Glomerular endothelial cell (primary cell): Measurements from ENCODE around the gene CNOT9. TPM values are rescaled to one million over a fixed set of nuclear protein-coding genes. Genes with fewer than 3 reads are reported as not detected.

Experiments
- DNase-seq: peaks from one replicate; pipeline ENCODE4 v3.0.0-alpha.2; 2011; ENCODE audit warnings: low read depth, low spot score; ENCODE audit errors: extremely low read depth
- total RNA-seq: library from RNA; depleted of rRNA; stranded (reverse); fragments of >200 nt; gene quantifications from 2 replicates; pipeline ENCODE4 v1.2.3, GENCODE V29; 2015

Gene CNOT9
- total RNA-seq, 1 donor from 2014 or later: 72.8 TPM

DNA sequence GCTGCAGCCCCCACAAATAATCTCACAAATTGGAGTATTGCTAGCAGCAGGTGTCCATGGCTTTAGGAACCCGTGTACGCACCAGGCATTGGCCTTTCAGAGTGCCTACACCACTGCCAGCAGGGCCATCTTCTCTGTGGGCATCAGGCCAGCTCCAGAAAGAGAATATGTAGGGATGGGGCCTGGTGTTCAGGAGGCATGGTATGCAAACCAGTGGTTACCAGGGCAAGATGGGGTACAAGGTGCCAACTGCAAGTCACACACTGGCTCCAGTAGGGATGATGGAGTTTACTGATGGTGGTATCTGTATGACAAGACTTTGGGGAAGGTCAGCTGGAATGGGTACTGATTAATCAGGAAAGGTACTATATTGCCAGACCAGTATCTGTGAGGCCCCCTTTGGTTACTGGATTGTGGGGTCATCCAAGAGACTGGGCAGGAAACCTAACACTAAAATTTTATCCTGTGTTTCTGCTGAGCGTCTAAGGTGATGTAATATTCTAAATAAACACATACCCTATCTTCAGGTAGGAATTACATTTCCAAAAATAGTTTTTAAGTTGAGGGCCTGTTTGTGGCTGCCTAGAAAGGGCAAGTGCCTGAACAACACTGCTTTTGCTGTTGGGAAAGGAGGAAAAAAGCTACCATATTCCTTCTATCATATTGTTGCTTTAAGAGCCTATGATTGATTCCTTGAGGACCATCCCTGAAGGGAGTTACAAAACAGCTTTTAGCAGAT, 9.0 kb downstream of the CNOT9 start:
- no peak for DNase-seq

DNA sequence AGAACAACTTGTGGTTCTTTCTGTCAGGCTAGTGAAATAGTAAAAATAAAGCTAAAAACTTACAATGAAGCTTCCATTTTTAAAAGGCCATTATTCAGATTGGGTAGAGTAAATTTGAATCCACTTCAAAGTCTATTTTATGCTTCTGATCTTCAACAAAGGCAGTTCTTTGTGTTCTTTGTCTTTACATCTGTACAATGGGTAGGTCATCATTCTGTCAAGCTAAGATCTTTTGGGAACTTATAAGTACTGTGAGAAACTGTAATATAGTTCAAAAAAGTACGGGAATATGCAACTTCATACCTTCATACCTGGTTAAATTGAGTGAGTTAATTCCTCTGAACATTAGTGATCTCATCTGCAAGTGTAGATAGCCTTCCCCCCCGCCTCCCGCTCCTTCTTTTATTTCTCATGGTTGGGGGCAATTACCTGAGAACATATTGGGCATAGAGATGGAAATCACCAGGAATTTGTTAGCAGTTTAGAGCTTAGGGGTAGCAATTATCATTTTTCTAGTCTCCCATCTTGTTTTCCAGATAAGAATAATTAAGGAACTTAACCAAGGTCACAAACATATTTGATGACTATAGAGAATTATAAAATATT, 9.7 kb downstream of the CNOT9 start:
- DNase-seq: no peak

DNA sequence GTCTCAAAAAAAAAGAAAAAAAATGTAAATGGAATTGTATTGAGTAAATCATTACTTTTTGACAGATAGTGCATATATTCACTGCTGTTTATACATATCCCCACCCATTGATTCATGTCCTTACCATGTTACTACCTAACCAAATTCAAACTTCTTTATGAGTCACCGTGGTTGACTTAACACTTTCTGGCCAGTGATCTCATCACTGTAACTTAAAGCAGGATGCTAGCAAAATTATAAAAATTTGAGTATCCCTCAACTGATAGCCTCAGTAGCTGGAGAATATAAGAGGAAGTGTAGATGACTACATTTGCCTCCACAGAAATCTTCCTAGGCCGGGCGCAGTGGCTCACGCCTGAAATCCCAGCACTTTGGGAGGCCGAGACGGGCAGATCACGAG, 13.4 kb downstream of the CNOT9 start:
- DNase-seq: no peak

DNA sequence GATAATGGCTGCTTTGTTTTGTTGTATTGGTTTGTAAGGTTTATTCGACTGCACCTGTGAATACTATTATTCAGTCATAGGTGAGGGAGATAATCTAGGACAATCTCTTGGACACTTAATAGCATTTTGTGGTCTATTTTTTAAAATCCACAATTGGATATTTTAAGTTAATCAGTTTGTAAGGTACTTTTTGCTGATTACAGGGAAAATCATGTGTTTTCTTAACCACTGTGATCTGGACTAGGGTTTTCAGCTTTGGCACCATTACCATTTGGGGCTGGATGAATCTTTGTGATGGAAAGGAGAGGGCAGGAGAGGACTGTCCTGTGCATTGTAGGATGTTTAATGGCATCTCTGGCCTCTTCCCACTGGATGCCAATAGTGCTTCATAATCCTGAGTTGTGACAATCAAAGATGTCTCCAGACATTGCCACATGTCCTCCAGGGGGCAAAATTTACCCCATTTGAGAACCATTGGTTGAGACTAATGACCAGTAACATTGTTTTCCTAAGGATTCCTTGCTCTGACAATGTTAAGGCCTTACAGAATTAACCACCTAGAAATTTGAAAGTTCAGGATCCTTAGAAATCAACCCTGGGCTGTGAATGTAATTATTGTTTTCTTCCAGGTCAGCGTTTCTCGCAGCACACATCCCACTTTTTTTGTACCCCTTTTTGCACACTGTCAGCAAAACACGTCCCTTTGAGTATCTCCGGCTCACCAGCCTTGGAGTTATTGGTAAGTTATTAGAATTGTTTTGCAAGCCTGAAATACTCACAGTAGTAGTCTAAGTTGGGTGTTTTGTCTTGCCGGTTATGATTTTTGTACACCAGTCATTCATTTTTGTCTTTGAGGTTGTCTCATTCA, 15.6 kb downstream of the CNOT9 start:
- DNase-seq: no peak

DNA sequence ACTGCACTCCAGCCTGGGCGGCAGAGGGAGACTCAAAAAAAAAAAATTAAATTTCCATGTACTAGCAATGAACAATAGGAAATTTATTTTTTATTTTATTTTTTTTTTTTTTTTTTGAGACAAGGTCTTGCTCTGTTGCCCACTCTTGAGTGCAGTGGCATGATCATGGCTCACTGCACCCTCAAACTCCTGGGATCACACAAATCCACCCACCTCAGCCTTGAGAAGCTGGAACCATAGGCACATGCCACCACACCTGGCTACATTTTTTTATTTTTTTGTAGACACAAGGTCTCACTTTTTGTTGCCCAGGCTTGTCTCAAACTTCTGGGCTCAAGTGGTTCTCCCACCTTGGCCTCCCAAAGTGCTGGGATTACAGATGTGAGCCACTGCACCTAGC, 16.9 kb downstream of the CNOT9 start:
- DNase-seq: no peak

DNA sequence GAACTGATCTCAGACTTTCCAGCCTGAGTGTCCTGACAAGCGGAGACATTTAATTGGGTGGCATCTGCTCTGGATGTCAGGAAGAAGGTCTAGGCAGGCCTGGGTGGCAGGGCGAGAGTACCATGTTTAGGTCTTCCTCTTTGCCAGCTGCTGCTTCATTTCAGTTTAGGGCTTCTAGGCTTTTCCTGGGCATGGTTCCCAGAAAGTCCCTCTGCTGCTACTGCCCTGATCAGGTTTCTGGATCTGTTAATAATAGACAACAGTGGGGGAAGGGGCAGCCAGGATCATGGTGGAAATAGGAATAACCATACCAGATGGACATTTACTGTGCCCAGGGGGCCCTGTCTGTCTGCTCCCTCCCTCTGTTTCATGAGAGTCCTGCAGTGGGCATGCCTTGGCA, 36.8 kb downstream of the CNOT9 start:
- DNase-seq: no peak

DNA sequence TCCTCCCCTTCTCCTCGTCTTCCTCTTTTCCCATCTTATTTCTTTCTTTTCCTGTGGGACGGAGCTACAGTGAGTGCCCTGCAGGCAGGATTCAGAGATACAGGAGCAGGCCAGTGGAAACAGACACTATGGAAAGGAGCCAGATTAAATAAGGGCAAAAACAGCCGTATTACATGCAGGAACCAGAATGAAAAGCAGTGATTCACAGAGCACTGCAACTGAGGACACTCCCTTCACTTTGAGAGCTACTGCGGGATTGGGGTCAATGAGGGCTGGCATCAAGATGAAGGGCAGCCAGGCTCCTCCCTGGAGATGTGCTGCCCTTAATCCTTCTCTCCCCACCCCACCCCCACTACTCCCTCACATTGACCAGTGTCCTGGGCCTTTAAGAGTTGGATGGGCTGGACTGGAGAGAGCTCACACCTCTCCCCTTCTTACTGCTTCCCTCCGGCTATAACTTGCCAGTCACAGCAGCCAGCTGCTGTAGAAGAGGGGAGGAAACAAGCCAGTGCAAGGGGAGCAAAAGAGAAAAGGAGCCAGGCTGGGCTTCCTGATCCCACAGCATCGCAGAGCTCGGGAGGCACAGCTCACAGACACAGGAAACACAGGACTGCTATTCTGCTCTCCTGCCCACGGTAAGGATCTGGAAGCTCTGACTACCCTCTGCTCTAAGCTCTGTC, 38.9 kb downstream of the CNOT9 start, which contains the start of gene PLCD4:
Gene PLCD4 (plus strand): TSS at position 464 of the 680 bp plus-strand sequence. CDS start 7,841 bp downstream, outside the sequence.
- no peak for DNase-seq

DNA sequence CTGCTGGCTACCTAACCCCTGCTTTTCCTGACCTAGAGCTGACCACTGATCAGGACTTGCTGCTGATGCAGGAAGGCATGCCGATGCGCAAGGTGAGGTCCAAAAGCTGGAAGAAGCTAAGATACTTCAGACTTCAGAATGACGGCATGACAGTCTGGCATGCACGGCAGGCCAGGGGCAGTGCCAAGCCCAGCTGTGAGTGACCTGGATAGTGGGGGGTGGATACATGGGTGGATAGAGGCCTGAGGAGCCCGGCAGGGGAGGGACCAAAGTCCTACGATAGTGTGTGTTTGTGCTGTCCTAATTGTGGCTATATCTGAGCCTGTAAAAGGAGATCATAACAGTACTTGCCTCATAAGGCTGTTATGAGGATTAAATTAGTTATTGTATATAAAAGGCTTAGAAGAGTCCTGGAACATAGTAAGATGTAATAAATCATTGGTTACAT, 47.3 kb downstream of the CNOT9 start:
- no peak for DNase-seq

DNA sequence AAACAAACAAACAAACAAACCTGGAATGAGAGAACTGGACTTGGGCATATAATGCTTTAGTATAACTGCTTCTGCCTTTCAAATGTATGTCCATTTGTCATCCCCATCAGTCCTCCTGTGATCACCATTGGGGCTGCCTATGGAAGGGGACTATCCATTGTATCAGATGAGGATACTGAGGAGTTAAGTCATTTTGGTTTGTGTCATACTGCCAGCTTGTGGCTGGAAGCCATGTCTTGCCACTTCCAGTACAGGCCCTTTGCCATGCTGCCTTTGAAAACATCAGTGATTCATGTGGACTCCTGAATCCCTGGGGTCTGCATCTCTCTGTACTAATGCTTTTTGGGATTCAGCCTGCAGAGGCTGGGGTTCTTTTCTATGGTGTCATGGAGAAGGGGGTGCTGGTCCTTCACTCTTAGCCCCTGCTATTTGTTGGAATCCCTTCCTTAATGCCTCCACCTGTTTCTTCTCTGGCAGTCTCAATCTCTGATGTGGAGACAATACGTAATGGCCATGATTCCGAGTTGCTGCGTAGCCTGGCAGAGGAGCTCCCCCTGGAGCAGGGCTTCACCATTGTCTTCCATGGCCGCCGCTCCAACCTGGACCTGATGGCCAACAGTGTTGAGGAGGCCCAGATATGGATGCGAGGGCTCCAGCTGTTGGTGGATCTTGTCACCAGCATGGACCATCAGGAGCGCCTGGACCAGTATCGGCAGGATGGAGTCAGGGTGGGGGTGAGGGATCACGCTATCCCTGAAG, 49.6 kb downstream of the CNOT9 start:
- no peak for DNase-seq

DNA sequence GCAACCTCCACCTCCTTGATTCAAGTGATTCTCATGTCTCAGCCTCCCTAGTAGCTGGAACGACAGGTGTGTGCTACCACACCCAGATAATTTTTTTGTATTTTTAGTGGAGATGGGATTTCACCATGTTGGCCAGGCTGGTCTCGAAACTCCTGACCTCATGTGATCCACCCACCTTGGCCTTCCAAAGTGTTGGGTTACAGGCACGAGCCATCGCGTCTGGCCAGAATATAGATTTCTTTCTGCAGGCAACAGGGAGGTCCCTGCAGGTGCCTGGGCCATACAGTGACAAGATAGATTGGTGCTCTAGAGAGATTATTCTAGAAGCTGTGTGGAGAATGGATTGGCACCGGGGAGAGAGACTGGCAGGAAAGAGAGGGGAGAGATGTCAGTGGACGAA, 52.4 kb downstream of the CNOT9 start:
- no peak for DNase-seq

DNA sequence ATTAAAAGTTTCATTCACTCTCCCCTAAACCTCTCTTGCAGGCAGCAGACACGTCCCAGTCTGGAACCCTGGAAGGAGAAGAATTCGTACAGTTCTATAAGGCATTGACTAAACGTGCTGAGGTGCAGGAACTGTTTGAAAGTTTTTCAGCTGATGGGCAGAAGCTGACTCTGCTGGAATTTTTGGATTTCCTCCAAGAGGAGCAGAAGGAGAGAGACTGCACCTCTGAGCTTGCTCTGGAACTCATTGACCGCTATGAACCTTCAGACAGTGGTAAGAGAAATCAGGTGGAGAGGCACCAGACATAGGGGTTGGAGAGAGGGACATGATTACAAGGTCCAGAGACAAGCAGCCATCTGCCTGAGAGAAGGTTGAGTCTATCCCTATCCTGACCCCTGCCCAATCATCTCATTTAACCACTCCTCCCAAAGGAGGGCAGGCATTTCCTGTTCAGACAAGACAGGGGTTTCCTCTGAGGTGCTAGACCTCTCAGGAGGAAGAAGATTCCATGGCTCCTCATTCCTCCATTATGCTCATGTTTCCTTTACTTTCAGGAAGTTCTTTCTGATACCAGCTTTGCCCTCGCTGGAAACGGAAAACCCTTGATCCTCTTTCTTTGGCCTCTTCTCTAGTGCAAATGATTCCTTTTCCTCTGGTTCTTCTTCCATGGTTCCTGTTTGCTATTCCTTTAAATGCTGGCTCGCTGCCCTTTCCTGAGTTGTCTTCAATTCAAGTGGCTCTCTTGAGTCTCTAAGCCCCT, 54.1 kb downstream of the CNOT9 start:
- no peak for DNase-seq

DNA sequence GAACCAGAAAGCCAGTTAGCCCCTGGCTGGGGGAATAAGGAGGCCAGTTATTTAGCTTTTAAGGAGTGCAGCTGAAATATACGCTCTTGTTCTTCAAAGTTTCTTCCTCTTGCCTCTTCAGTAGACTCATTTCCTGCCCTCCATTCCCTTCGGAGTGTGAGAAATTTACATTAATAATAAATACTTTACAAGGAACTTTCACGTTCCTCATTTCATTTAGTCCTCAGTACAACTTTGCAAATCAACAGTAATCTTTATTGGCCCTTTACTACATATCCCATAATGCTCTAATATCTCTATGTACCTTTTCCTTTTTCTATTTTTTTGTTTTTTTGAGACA, 54.7 kb downstream of the CNOT9 start:
- DNase-seq: no peak

DNA sequence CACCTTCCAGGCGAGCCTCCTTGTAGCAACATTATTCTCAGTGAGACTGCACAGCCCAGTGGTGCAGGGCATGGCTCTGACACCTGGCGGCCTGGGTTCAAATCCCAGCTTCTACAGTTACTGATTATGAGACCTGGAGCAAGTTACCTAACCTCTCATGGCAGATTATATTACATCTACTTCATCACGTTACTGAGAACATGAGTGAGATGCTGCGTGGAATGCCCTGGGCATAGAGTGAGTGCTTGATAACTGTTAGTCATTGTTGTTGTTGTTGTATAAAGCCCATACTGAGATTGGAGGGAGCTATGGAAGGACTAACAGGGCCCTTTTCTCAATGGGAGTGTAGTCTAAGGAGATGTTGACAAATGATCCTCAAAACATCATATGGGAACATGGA, 57.7 kb downstream of the CNOT9 start:
- no peak for DNase-seq

DNA sequence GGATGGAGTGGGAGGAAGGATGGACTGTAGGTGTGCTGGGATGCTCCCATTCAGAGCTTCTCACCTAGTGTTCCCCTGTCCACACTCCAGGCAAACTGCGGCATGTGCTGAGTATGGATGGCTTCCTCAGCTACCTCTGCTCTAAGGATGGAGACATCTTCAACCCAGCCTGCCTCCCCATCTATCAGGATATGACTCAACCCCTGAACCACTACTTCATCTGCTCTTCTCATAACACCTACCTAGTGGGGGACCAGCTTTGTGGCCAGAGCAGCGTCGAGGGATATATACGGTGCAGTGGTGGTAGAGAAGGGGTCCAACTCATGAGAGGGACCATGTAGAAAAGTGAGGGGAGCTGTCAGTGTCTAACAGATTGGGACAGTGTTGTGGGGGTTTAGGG, 59.3 kb downstream of the CNOT9 start:
- DNase-seq: no peak

DNA sequence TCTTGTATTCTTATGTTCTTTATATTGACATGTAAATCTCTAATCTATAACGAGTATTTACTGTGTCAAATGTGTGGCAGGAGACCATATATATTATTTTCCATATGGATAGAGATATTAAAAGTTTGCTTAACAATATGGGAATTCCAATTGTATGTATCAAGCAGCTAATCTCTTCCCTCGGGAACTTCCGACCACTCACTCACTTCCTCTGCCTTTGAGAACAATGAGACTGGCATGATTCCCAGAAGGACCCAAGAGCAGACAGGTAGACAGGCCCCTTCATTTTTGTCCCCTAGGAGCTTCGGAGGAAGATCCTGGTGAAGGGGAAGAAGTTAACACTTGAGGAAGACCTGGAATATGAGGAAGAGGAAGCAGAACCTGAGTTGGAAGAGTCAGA, 63.2 kb downstream of the CNOT9 start:
- DNase-seq: peak; percentile 88

DNA sequence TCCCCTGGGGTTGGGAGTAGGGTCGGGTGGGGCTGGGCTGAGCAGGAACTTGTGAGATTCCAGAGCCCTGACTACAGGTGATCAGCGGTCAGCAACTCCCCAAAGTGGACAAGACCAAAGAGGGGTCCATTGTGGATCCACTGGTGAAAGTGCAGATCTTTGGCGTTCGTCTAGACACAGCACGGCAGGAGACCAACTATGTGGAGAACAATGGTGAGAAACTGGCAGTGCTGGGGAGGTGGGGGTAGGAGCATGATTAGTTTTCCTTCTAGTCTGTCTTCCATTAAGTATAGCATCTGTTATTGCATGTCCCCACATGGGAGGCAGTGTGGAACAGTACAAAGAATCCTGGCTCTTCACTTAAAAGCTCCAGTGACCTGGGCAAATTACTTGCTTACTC, 67.1 kb downstream of the CNOT9 start:
- no peak for DNase-seq

DNA sequence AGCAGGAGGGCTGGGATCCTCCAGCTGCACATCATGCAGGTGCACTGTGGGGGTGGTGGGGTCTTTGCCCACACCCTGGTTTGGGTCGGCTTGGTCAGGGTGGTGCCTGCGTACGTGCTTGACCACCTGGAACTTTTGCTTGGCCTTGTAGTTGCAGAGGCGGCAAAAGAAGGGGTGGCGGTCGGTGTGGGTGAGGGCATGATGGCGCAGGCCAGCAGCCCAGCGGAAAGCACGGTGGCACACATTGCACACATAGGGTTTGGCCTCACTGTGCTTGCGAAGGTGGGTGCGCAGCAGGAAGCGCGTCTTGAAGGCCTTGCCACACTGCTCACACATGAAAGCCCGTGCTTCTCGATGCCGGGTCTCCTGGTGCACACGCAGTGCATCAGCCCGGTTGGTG, 69.7 kb downstream of the CNOT9 start:
- DNase-seq: no peak

DNA sequence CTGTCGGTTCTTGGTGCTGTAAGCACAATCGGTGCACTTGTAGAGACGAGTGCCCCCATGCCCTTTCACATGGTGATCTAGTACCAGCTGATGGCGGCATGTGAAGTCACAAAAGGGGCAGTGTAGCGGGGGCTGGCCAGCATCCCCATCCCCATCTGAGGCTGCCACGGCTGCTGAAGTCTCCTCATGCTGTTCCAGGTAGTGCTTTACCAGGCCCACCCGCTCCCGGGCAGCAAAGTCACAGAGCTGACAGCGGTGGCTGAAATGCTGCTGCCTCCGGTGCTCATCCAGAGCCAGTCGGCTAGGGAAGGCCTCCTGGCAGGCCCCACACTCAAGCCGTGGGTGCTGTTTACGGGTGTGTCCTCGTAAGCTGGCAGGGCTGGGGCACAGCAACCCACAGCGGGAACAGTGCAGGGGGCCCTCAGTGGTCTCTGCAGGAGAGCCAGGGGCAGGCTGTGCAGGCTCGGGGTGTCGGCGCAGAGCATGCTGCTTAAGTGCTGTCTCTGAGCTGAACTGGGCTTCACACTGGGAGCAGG, 73.5 kb downstream of the CNOT9 start:
- DNase-seq: no peak

DNA sequence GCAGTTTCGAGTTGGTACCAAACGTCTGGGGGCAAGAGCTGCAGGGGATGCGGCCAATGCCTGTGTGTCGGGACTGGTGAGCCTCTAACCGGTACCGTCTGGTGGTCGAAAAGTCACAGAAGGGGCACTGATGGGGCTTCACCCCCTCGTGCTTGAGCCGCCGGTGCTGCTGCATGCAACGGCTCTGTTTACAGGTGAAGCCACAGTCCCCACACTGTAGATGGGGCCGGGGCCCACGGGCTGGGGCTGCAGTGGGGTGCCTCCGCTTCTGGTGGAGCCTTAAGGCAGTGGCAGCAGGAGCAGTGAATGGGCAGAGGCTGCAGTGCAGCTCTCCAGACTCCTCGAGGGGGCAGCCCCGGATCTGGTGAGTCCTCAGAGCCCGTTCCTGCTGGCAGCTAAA, 74.1 kb downstream of the CNOT9 start:
- no peak for DNase-seq
